ENCODE results near the gene SCO2. TPM values are rescaled to one million over a fixed set of nuclear protein-coding genes. Genes with fewer than 3 reads are reported as not detected.
"Not testable (repeated sequence)": the region's sequence is repeated elsewhere in the genome, so short reads cannot be mapped to it uniquely, and the experiment has no call there.

The SCO2 gene
- total and polyA plus RNA-seq, 10 donors = 1.2 to 12.7 (median 5.5) TPM; not detected in 1

DNA sequence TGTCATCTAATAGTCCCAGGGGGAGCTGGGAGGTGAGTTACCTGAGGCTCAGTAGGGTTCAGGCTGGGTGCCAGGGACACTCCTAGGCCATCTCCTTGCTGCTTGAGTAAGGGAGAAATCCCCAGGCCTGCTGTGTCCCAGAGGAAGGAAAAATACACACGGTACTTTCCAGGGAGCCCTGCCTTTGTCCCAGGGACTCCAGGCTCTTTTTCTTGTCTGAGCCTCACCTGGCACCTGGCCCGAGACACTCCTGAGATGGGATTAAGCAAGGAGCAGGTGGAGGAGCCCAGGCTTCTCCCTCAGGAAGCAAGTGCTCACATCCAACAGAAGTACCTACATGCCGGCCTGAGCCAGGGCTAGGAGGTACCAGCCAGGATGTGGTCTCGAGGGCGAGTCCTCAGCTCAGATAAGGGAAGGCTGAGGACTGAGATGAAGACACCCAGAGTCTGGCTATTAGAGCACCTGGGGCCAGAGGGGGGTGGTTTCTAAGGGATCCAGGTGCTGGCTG lies 19.4 kb upstream of the SCO2 start:
- no peak for TF ChIP-seq POLR2A (IDR thresholded peaks at IDR 0.05)
- no peak for TF ChIP-seq CTCF (IDR thresholded peaks at IDR 0.05 in 8 of 11, conservative IDR thresholded peaks at IDR 0.05 in 3 of 11)
- TF ChIP-seq POLR2AphosphoS5 (IDR thresholded peaks at IDR 0.05) = no peak
- Histone ChIP-seq H3K4me1 (peaks cover 30 to 99% (median 66%) of the 10 kb centered on the region in 6 donors), H3K4me3 (peak overlapping the region in 2 of 8 donors; percentile 19 to 60), H3K36me3 (no peaks in the 10 kb centered on the region), H3K27ac (peak overlapping the region; percentile 59 to 100 (median 98)), H3K9me3 (no peaks in the 10 kb centered on the region), H3K27me3 (replicated peaks in 1 of 7) (peaks cover 0 to 34% (median 14%) of the 10 kb centered on the region in 7 donors)
- peak; percentile 82 for DNase-seq
- 49 to 72% (median 50%) methylated on average over 5 of the region's 5 CpGs for WGBS, 5 donors
- intact Hi-C loops (cut with DNase I; ENCODE audit: low total_unique reads) = no loop called here

DNA sequence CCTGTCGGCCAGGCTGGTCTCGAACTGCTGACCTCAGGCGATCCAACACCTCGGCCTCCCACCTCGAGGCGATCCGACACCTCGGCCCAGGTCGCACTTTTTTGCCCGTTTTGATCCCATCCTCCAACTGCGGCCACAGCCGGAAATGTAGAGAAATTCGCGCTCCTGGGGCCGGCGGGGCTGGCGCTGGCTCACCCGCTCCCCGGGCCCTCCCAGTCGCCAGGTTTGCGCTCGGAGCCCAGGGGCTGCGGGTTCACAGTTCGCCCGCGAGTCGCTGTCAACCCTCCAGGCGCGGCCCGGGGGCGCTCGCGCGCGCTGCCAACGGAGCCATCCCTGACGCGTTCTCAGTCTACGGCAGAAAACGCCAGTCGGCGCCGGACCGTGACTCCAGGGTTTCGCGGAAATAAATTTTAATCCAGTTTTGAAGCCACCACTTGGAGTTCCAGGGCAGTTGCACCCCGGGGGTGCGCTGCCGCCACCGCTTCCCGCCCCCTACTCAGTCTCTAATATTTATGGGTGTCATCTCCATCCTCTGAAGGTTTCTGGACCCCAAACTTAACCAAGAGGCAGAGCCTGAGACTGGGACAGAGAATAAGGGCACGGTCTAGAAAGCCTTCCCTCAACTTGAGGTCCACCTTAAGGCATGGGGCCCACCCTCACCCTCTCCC lies 18.8 kb upstream of the SCO2 start:
- no peaks in the 10 kb centered on the region for H3K9me3 ChIP-seq
- H3K4me3 ChIP-seq = peak overlapping the region in 6 of 8 donors; percentile 5 to 60 (median 20)
- WGBS, 5 donors = 3 to 10% (median 5%) methylated on average over 25 to 52 of the region's 52 CpGs
- no peaks in the 10 kb centered on the region for H3K36me3 ChIP-seq
- intact Hi-C loops (cut with DNase I; ENCODE audit: low total_unique reads) = no loop called here
- H3K27me3 ChIP-seq (replicated peaks in 1 of 7) = peaks cover 0 to 30% (median 14%) of the 10 kb centered on the region in 7 donors
- peak; percentile 97 for DNase-seq
- peaks cover 27 to 99% (median 64%) of the 10 kb centered on the region in 6 donors for H3K4me1 ChIP-seq
- no peak for TF ChIP-seq POLR2A (IDR thresholded peaks at IDR 0.05)
- peak; percentile 35 to 84 (median 68) for TF ChIP-seq CTCF (IDR thresholded peaks at IDR 0.05 in 8 of 11, conservative IDR thresholded peaks at IDR 0.05 in 3 of 11)
- peak; percentile 75 to 88 (median 77) for TF ChIP-seq POLR2AphosphoS5 (IDR thresholded peaks at IDR 0.05)
- peak overlapping the region; percentile 59 to 100 (median 98) for H3K27ac ChIP-seq

GRCh38 chr22:50542416-50542927 lies 17.1 kb upstream of the SCO2 start:
- peak overlapping the region in 1 of 8 donors; percentile 59 for H3K4me3 ChIP-seq
- peaks cover 0 to 17% (median 2%) of the 10 kb centered on the region in 7 donors for H3K27me3 ChIP-seq (replicated peaks in 1 of 7)
- intact Hi-C loops (cut with DNase I; ENCODE audit: low total_unique reads) = no loop called here
- peak overlapping the region; percentile 35 to 100 (median 98) for H3K27ac ChIP-seq
- no peaks in the 10 kb centered on the region for H3K36me3 ChIP-seq
- DNase-seq = peak; percentile 90
- peak; percentile 62 to 89 (median 81) for TF ChIP-seq POLR2AphosphoS5 (IDR thresholded peaks at IDR 0.05)
- TF ChIP-seq CTCF (IDR thresholded peaks at IDR 0.05 in 8 of 11, conservative IDR thresholded peaks at IDR 0.05 in 3 of 11) = peak in 6 of 11 experiments; percentile 20 to 64 (median 46)
- TF ChIP-seq POLR2A (IDR thresholded peaks at IDR 0.05) = peak in 1 of 3 donors; percentile 26
- 52 to 77% (median 62%) methylated on average over 19 of the region's 19 CpGs for WGBS, 5 donors
- H3K9me3 ChIP-seq = no peaks in the 10 kb centered on the region
- H3K4me1 ChIP-seq = peaks cover 37 to 99% (median 68%) of the 10 kb centered on the region in 6 donors

DNA sequence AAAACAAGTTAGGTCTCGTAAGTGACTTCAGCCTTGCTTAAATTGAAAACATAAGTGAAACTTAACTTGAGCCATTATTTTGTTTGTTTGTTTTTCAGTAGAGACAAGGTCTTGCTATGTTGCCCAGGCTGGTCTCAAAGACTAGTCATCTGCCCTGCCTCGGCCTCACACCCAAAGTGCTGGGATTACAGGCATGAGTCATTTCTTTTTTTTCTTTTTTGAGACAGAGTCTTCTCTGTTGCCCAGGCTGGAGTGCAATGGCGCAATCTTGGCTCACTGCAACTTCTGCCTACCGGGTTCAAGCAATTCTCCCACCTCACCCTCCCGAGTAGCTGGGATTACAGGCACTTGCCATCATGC lies 16.2 kb upstream of the SCO2 start:
- H3K36me3 ChIP-seq; H3K9me3 ChIP-seq; intact Hi-C loops (cut with DNase I; ENCODE audit: low total_unique reads); H3K27me3 ChIP-seq (replicated peaks in 1 of 7): not testable (repeated sequence)
- WGBS, 5 donors = 40 to 60% (median 53%) methylated on average over 5 of the region's 5 CpGs
- Histone ChIP-seq H3K4me3 (peak overlapping the region in 1 of 8 donors; percentile 59), H3K27ac (peak overlapping the region; percentile 89 to 100 (median 98)), H3K4me1 (peaks cover 37 to 100% (median 68%) of the 10 kb centered on the region in 6 donors)
- peak; percentile 84 for DNase-seq
- TF ChIP-seq POLR2AphosphoS5 (IDR thresholded peaks at IDR 0.05) = peak in 1 of 3 donors; percentile 70
